ENCODE data around the gene SCLT1. TPM values are rescaled to one million over a fixed set of nuclear protein-coding genes. Genes with fewer than 3 reads are reported as not detected.

Gene SCLT1
- total RNA-seq, 1 experiment from 2014 or later, result 15.9 TPM

GRCh38 chr4:128917781-128918180, 175.6 kb downstream of the SCLT1 start:
- no peaks in the 10 kb centered on the region for H3K36me3 ChIP-seq (ENCODE audit: low read depth)
- ChIA-PET POLR2A (ENCODE audit: unreplicated experiment) (no interaction called here), CTCF (no interaction called here)
- no peaks in the 10 kb centered on the region for H3K9me2 ChIP-seq (ENCODE audit: insufficient read depth)
- no peak overlapping the region for H3K27ac ChIP-seq
- H3K4me3 ChIP-seq, result no peak overlapping the region
- no peaks in the 10 kb centered on the region for H4K20me1 ChIP-seq (ENCODE audit: insufficient read depth)
- no TSS peak for BruUV-seq (replicated peaks)
- H3F3A ChIP-seq (ENCODE audit: insufficient read depth, low read depth), result no peaks in the 10 kb centered on the region
- no peak for TF ChIP-seq CTCF (conservative IDR thresholded peaks at IDR 0.05)
- no peak for TF ChIP-seq EZH2 (IDR thresholded peaks at IDR 0.05; ENCODE audit: low read depth)
- H3K79me2 ChIP-seq (ENCODE audit: low read depth), result no peaks in the 10 kb centered on the region
- H3K9me3 ChIP-seq (ENCODE audit: insufficient read depth, low read depth), result no peaks in the 10 kb centered on the region
- no peak overlapping the region for H3K4me2 ChIP-seq
- intact Hi-C loops (cut with micrococcal nuclease; ENCODE audit: unreplicated experiment), result no loop called here
- H3K27me3 ChIP-seq (ENCODE audit: insufficient read depth, low read depth), result no peaks in the 10 kb centered on the region
- DNase-seq, result no peak
- H3K4me1 ChIP-seq (replicated peaks; ENCODE audit: insufficient read depth), result no peaks in the 10 kb centered on the region
- H2AFZ ChIP-seq, result no peak overlapping the region

- no TSS peak for BruUV-seq (replicated peaks)
- no peaks in the 10 kb centered on the region for H4K20me1 ChIP-seq (ENCODE audit: insufficient read depth)
- no peaks in the 10 kb centered on the region for H3K9me2 ChIP-seq (ENCODE audit: insufficient read depth)
- no peak overlapping the region for H3K4me3 ChIP-seq
- no peak for DNase-seq
- ChIA-PET POLR2A (ENCODE audit: unreplicated experiment) (no interaction called here), CTCF (no interaction called here)
- H2AFZ ChIP-seq, result no peak overlapping the region
- intact Hi-C loops (cut with micrococcal nuclease; ENCODE audit: unreplicated experiment), result no loop called here
- H3K79me2 ChIP-seq (ENCODE audit: low read depth), result no peaks in the 10 kb centered on the region
- H3K4me2 ChIP-seq, result no peak overlapping the region
- TF ChIP-seq CTCF (conservative IDR thresholded peaks at IDR 0.05) (no peak), EZH2 (IDR thresholded peaks at IDR 0.05; ENCODE audit: low read depth) (no peak)
- H3K4me1 ChIP-seq (replicated peaks; ENCODE audit: insufficient read depth), result no peaks in the 10 kb centered on the region
- H3F3A ChIP-seq (ENCODE audit: insufficient read depth, low read depth), result no peaks in the 10 kb centered on the region
- no peak overlapping the region for H3K27ac ChIP-seq
- H3K36me3 ChIP-seq (ENCODE audit: low read depth), result no peaks in the 10 kb centered on the region
- H3K27me3 ChIP-seq (ENCODE audit: insufficient read depth, low read depth), result no peaks in the 10 kb centered on the region
- H3K9me3 ChIP-seq (ENCODE audit: insufficient read depth, low read depth), result no peaks in the 10 kb centered on the region
Measured at GRCh38 chr4:128916832-128917231, 176.5 kb downstream of the SCLT1 start.

GRCh38 chr4:128915544-128915943, 177.8 kb downstream of the SCLT1 start:
- DNase-seq, result no peak
- no peaks in the 10 kb centered on the region for H3K9me2 ChIP-seq (ENCODE audit: insufficient read depth)
- H3K27me3 ChIP-seq (ENCODE audit: insufficient read depth, low read depth), result no peaks in the 10 kb centered on the region
- no peaks in the 10 kb centered on the region for H4K20me1 ChIP-seq (ENCODE audit: insufficient read depth)
- H3K4me1 ChIP-seq (replicated peaks; ENCODE audit: insufficient read depth), result no peaks in the 10 kb centered on the region
- H3K9me3 ChIP-seq (ENCODE audit: insufficient read depth, low read depth), result no peaks in the 10 kb centered on the region
- H2AFZ ChIP-seq, result no peak overlapping the region
- BruUV-seq (replicated peaks), result no TSS peak
- no peak for TF ChIP-seq EZH2 (IDR thresholded peaks at IDR 0.05; ENCODE audit: low read depth)
- TF ChIP-seq CTCF (conservative IDR thresholded peaks at IDR 0.05), result no peak
- H3K4me2 ChIP-seq, result no peak overlapping the region
- H3F3A ChIP-seq (ENCODE audit: insufficient read depth, low read depth), result no peaks in the 10 kb centered on the region
- ChIA-PET POLR2A (ENCODE audit: unreplicated experiment) (interaction anchor here (0.6 kb wide), 1 partner anchor 12 kb away, joined by 5 read pairs; no protein-coding TSS in a partner anchor), CTCF (no interaction called here)
- intact Hi-C loops (cut with micrococcal nuclease; ENCODE audit: unreplicated experiment), result no loop called here
- no peaks in the 10 kb centered on the region for H3K79me2 ChIP-seq (ENCODE audit: low read depth)
- no peak overlapping the region for H3K4me3 ChIP-seq
- no peaks in the 10 kb centered on the region for H3K36me3 ChIP-seq (ENCODE audit: low read depth)
- H3K27ac ChIP-seq, result no peak overlapping the region

All from PC-9 (cell line).